GM12801 (cell line): ENCODE results near the gene HOXC6.

ENCODE experiments used
- CTCF ChIP-seq: IDR thresholded peaks from one replicate; pipeline ENCODE4 v1.5.1; 2011; ENCODE audit warnings: control low read depth; ENCODE audit not compliant: insufficient read length; ENCODE audit errors: extremely low read depth

Gene HOXC6

GRCh38 chr12:54028314-54029201, at the start of gene HOXC6:
HOXC6 (plus strand) TSS chr12:54028440; CDS start chr12:54028522, 82 bp downstream.
- TF ChIP-seq CTCF: no peak

- no peak for TF ChIP-seq CTCF
These were observed 49.5 kb upstream of the HOXC6 start for GRCh38 chr12:53978477-53979356.

DNA sequence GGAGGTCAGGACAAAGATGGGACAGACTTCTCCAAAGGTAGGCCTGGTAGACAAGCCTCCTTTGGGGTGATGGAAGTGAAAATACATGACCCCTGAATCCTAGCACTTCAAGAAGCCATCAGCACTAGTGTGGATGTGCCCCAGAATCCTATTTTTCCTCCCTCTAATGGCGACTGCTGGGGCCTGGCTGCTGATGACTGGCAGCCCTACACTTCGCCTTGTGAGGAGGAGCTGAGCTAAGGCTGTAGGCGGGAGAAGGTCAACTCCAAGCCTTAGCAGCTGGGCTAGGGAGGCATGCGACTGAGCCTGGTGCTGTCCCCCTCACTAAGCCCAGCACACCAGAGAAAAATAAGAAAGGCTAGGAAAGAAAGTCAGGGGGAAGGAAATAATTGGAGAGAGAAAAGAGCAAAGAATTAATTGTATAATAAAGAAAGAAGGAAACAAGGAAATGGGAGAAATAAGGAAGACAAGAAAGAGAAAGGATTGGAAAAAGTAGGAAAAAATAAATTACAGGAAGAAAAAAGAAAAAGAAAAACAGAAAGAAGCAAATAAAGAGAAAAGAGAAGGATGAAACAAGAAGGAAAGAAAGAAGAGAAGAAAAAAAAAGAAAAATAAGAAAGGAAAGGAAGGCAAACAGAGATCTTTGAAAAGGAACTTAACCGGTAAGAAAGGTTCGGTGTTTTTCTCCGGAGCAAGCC, 48.0 kb upstream of the HOXC6 start:
- no peak for TF ChIP-seq CTCF

GRCh38 chr12:53980802-53981496, 47.3 kb upstream of the HOXC6 start:
- no peak for TF ChIP-seq CTCF

- TF ChIP-seq CTCF: no peak
These were observed 46.3 kb upstream of the HOXC6 start for GRCh38 chr12:53981634-53982565.

GRCh38 chr12:53982648-53983567, 45.3 kb upstream of the HOXC6 start:
- no peak for TF ChIP-seq CTCF
